HG02973 (cell line): ENCODE measurements around the gene ATXN1.

Experiments
- ATAC-seq: cut with Tn5 transposase; IDR thresholded peaks from one replicate; pipeline ENCODE4 v1.9.1; 2021; ENCODE audit warnings: moderate library complexity; ENCODE audit not compliant: unreplicated experiment

Gene ATXN1

GRCh38 chr6:16518265-16518664, 243.0 kb downstream of the ATXN1 start:
- ATAC-seq = no peak

GRCh38 chr6:16514249-16514648, 247.0 kb downstream of the ATXN1 start:
- ATAC-seq = no peak

GRCh38 chr6:16512544-16513290, 248.5 kb downstream of the ATXN1 start:
- ATAC-seq = peak; percentile 39

GRCh38 chr6:16511723-16512489, 249.4 kb downstream of the ATXN1 start:
- no peak for ATAC-seq

DNA sequence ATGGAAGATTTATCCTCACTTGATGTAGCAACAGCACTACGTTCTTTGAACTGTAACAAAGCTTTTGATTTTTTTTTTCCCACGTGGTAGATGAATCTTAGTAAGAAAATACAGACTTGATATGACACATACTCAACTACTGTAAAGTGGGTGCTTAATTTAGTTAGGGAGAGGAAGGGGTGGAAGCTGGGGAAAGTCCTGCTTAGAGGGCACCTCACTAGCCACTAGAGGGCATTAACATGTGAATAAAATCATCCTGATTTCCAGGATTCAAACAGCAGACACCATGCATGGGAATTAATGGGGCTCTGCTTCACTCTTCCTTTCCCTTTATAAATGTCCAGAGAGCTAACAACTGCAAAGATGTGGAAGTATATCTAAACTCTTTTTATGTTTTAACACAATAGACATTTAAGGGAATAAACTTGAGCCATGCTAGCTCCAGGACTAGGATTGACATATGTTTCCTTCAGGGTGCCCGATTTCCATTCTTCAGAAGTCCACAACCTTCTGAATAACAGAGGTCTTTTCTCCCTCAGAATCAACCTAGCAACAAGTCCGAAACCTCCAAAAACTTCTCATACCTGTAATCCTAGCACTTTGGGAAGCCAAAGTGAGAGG, 250.1 kb downstream of the ATXN1 start:
- ATAC-seq = no peak

- ATAC-seq = no peak
Observed at GRCh38 chr6:16510245-16510644, 251.0 kb downstream of the ATXN1 start.

- no peak for ATAC-seq
Observed at GRCh38 chr6:16508959-16509358, 252.3 kb downstream of the ATXN1 start.

GRCh38 chr6:16505711-16506357, 255.4 kb downstream of the ATXN1 start:
- no peak for ATAC-seq

DNA sequence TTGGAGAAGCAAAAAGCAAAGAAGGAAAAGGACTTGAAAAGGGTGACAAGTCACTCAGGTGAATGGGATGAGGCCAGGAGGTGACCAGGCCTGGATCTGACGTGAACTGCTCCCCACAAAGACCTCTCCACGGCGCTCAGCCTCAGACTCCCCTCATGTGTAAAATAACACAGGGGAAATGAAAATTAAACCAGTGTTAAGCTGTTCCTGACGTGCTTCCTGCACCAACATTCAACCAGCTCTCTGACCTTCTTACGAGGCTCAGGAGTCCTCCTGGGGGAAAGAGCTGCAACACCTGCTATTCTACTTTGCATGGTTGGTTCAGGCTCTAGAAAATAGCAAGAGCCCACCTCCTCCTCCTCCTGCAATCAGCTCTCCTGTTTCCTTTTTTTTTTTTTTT, 256.7 kb downstream of the ATXN1 start:
- no peak for ATAC-seq

- peak; percentile 59 for ATAC-seq
Observed at GRCh38 chr6:16503970-16504415, 257.3 kb downstream of the ATXN1 start.

GRCh38 chr6:16503241-16503775, 258.0 kb downstream of the ATXN1 start:
- peak; percentile 24 for ATAC-seq

DNA sequence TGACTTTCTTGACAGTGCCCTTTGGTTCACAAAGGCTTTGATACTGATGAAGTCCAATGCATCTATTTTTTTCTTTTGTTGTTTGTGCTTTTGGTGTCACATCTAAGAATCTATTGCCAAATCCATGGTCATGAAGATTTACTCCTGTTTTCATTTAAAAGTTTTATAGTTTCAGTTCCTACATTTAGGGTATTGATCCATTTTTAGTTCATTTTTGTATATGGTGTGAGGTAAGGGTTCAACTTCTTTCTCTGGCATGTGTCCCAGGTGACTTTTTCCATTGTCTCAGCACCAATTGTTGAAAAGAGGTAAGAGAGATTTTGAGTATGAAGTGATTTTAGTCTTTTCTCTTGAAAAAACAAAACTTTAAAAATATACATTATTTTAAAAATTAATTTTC, 262.3 kb downstream of the ATXN1 start:
- ATAC-seq = no peak

DNA sequence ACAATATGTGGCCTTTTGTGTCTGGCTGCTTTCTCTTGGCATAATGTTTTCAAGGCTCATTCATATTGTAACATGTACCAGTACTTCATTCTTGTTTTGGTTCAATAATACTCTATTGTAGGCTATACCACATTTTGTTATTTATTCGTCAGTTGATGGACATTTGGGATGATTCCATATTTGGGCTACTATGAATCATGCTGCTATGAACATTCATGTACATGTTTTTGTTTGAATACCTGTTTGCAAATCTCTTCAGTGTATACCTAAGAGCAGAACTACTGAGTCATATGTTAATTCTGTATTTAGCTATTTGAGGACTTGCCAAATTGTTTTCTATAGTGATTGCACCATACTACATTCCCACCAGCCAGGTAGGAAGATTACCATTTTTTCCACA, 263.0 kb downstream of the ATXN1 start:
- ATAC-seq = no peak

- ATAC-seq = no peak
Observed at GRCh38 chr6:16496991-16497801, 264.1 kb downstream of the ATXN1 start.

- ATAC-seq = no peak
Observed at GRCh38 chr6:16496210-16496609, 265.1 kb downstream of the ATXN1 start.

GRCh38 chr6:16494793-16495192, 266.5 kb downstream of the ATXN1 start:
- peak; percentile 88 for ATAC-seq

DNA sequence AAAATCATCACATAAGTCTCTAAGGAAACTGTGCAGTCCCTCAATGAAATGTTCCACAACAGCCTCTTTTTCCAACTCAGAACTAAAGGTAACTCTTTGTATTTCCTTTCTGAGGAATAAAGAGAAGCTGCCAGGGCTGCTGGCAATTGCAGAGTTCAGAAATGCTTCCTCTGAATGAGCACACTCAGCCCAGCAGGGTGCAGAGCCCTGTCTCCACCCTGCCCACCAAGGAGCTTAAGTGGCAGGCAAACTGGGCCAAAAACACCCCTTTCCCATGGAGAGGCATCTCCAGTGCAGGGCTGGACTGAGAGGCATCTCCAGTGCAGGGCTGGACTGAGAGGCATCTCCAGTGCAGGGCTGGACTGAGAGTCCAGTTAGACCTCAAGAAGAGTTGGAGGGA, 267.5 kb downstream of the ATXN1 start:
- ATAC-seq = no peak

GRCh38 chr6:16493112-16493511, 268.1 kb downstream of the ATXN1 start:
- no peak for ATAC-seq

GRCh38 chr6:16491666-16492313, 269.5 kb downstream of the ATXN1 start:
- ATAC-seq = no peak

DNA sequence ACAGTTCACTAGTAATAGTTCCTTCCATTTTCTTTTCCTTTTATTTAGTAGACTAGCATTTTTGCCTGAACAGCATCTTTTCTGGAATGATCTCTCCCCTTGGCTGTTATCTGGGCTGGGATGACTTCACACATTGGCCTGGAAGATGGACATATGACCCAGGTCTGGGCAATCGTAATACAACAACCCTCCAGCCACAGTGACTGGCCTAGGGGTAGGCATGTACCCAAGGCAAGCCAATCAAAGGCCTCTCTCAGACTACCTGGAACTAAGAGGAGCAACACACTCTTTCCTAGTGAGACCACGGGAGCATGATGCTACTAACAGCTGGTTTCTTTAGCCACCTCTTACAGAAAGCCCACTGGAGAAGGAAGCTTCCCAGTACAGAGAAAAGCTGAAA, 270.6 kb downstream of the ATXN1 start:
- no peak for ATAC-seq
